Measurements from ENCODE around the gene CACNA2D3.

- no peak for TF ChIP-seq CTCF (IDR thresholded peaks at IDR 0.05)
- no peak for TF ChIP-seq ZFX (IDR thresholded peaks at IDR 0.05; ENCODE audit: borderline replicate concordance)
Measured at GRCh38 chr3:54358316-54358715, 236.0 kb downstream of the CACNA2D3 start.
